WI38 (cell line): ENCODE results near the gene ERICH4.
"Not testable (repeated sequence)": the region's sequence is repeated elsewhere in the genome, so short reads cannot be mapped to it uniquely, and the experiment has no call there.

Experiments
- H3K4me3 ChIP-seq: 2 replicates; pipeline ENCODE4 v1.5.1; 2011; ENCODE audit warnings: low read depth, mild to moderate bottlenecking, control low read depth, low read length
- TF ChIP-seq, protein P1 (sequence below): IDR thresholded peaks from 2 replicates; pipeline ENCODE4 v1.5.1; 2012; ENCODE audit warnings: low read depth, mild to moderate bottlenecking, control low read depth, low read length

Gene ERICH4

DNA sequence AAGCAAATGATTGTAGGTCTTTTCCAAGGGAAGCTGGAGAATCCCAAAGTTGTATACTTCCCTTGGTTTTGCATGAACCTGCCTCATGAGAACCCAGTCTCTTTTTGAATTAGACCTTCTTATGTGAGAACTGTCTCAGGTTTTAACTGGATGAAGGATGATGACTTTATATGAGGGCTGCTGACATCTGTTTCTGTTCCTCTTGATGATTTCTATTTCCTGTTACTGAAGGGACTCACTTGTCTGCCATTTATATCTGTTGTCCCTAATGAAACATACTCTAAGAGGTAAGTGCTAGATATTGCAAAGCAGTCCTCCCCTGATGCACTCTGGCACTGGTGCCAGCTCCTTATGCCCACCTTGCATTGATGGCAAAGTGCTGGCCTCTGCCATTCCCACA is 33.6 kb downstream of the ERICH4 start:
- H3K4me3 ChIP-seq, result no peak overlapping the region
- TF ChIP-seq, protein P1, sequence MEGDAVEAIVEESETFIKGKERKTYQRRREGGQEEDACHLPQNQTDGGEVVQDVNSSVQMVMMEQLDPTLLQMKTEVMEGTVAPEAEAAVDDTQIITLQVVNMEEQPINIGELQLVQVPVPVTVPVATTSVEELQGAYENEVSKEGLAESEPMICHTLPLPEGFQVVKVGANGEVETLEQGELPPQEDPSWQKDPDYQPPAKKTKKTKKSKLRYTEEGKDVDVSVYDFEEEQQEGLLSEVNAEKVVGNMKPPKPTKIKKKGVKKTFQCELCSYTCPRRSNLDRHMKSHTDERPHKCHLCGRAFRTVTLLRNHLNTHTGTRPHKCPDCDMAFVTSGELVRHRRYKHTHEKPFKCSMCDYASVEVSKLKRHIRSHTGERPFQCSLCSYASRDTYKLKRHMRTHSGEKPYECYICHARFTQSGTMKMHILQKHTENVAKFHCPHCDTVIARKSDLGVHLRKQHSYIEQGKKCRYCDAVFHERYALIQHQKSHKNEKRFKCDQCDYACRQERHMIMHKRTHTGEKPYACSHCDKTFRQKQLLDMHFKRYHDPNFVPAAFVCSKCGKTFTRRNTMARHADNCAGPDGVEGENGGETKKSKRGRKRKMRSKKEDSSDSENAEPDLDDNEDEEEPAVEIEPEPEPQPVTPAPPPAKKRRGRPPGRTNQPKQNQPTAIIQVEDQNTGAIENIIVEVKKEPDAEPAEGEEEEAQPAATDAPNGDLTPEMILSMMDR, result no peak

DNA sequence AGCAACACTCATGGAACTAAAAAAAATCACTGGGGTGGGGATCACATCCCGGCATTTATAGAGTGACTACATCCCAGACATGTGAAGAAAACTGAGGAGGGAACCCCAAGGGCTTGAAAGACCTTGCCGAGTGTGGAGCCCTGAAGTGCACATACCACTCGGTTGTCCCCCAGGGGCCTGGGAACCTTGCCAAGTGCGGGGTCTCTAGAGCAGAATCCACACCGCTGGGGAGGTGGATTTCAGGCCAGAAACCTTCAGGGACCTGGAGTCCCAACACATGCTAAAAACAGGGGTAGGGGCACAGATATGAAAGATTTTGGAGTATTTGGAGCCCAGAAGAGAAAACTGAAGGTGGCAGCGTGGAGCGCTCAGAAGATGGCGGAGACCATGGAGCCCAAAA is 35.2 kb downstream of the ERICH4 start:
- TF ChIP-seq, protein P1, result no peak
- H3K4me3 ChIP-seq, result no peak overlapping the region

DNA sequence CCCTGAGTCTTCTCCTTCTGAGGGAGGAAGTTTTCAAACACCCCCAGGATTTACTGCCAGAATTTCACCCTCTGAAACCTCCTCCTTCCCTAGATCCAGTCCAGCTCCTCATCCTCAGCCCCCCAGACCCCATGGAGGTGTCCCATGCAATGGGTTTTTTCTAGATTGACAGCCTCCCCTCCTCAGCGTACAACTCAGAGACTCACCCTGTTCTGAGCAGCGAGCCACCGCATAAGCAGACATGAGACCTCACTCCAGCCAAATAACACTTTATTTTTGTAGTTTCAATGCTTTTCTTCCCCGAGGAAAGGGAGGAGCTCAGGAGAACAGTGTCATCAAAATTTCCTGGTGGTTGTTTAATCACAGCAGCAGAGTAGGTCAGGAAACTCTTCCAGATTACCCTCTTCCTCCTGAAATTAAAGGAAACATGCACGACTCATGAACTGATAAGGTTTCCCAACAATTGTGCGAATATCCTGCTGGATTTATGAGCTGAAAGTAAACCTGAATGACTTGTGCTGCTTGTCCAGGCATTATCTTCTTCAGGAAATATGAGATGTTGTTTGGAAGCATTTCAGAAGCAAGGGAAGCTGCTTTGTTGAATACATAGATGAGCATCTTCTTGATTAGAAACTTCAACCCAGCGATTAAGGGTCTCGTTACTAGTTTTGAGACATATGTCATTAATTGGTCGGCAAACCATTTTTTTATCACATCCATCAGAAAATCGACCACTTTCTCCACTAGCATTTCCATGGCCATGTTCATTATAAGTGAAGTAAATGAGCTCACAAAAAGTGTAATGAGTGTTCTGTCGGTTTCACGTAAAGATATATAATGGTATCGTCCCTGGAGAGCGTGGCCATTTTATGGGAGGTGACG is 36.2 kb downstream of the ERICH4 start:
- no peak overlapping the region for H3K4me3 ChIP-seq
- TF ChIP-seq, protein P1, result no peak

DNA sequence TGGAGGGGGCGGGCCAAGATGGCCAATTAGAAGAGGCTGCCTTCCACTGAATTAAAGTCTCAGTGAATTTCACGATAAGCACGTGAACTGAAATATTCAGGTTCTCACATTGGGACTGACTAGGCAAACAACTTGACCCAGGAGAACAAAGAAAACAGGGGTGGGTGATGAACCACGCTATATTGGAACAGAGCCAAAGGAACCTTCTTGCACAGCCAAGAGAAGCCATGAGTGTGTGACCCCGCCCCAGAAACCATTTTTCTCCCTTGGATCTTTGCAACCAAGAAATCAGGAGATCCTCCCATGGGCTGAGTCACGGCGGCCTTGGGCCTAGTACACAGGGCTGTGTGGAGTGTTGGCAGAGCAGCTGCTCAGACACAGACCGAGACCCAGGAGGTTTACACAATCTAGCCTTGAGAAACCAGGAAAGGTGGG is 36.8 kb downstream of the ERICH4 start:
- no peak overlapping the region for H3K4me3 ChIP-seq
- TF ChIP-seq, protein P1, result no peak

DNA sequence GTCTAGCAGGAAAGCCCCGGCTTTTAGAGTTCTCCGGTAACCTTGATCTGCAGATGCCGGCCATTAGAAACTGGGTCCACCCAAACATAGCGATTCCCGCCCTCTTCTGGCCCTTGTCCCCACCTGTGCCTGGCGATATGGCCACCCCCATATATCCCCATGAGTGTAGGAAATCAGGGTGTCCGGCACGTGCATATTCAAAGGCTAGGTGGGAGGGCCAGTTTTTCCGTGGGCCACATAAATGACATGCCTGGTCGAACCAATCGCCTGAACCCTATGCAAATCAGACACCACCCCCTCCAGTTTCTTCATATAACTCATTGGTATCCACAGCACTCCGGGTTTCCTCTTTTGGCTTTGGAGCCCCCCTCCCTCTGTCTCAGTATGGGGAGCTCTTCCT is 37.4 kb downstream of the ERICH4 start:
- TF ChIP-seq, protein P1, result no peak
- no peak overlapping the region for H3K4me3 ChIP-seq

DNA sequence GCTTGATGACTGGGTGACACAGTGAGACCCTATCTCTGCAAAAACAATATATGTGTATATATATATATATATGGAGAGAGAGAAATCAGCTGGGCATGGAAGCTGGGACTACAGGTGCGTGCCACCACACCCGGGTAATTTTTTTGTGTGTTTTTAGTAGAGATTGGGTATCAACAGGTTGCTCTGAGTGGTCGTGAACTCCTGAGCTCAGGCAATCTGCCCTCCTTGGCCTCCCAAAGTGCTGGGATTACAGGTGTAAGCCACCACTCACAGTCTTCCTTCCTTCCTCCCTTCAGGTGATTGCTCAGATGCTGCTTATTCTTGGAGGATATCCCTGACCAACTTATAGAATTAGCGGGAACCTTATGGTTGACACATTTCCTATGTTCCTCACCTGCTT is 41.9 kb downstream of the ERICH4 start:
- TF ChIP-seq, protein P1, result no peak
- no peak overlapping the region for H3K4me3 ChIP-seq

DNA sequence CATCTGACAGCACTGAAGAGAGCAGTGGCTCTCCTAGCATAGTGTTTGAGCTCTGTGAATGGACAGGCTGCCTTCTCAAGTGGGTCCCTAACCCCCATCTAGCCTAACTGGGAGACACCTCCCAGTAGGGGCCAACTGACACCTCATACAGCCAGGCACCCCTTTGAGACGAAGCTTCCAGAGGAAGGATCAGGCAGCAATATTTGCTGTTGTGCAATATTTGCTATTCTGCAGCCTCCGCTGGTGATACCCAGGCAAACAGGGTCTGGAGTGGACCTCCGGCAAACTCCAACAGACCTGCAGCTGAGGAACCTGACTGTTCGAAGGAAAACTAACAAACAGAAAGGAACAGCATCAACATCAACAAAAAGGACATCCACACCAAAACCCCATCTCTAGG is 44.0 kb downstream of the ERICH4 start:
- H3K4me3 ChIP-seq, result not testable (repeated sequence)
